Type B pancreatic cell (in vitro differentiated cells): ENCODE measurements around the gene TAF5L. TPM values are rescaled to one million over a fixed set of nuclear protein-coding genes. Genes with fewer than 3 reads are reported as not detected.

Source experiments
- DNase-seq: peaks from one replicate; pipeline ENCODE4 v3.0.0; 2021; ENCODE audit warnings: mixed read lengths; ENCODE audit not compliant: unreplicated experiment; ENCODE audit errors: extremely low spot score
- H3K27ac Mint-ChIP-seq: 2 replicates; pipeline ENCODE4 v1.8.0; 2021; ENCODE audit warnings: mild to moderate bottlenecking, mixed read lengths
- H3K27me3 Mint-ChIP-seq: 2 replicates; pipeline ENCODE4 v1.8.0; 2021; ENCODE audit warnings: mixed read lengths
- H3K36me3 Mint-ChIP-seq: 2 replicates; pipeline ENCODE4 v1.8.0; 2021; ENCODE audit warnings: mixed read lengths
- H3K4me1 Mint-ChIP-seq: one replicate; pipeline ENCODE4 v1.8.0; 2021; ENCODE audit warnings: mixed read lengths; ENCODE audit not compliant: unreplicated experiment
- H3K4me3 Mint-ChIP-seq: 2 replicates; pipeline ENCODE4 v1.8.0; 2021; ENCODE audit warnings: mild to moderate bottlenecking, mixed read lengths
- H3K9me3 Mint-ChIP-seq: 2 replicates; pipeline ENCODE4 v1.8.0; 2021; ENCODE audit warnings: mixed read lengths
- CTCF ChIP-seq: fragments of 200-600 bp; sonication (generic); conservative IDR thresholded peaks from 2 replicates; pipeline ENCODE4 v1.5.0; 2021; ENCODE audit warnings: antibody characterized with exemption, mild to moderate bottlenecking
- total RNA-seq: library from RNA; stranded (reverse); gene quantifications from 2 replicates; pipeline ENCODE4 v1.2.1, GENCODE V29; 2021; ENCODE audit warnings: low replicate concordance

TAF5L gene
- total RNA-seq, 1 donor from 2014 or later, result 17.4 TPM

GRCh38 chr1:229669333-229669732, 43.4 kb upstream of the TAF5L start:
- no peak for TF ChIP-seq CTCF
- H3K4me3 Mint-ChIP-seq, result no peak overlapping the region
- no peaks in the 10 kb centered on the region for H3K9me3 Mint-ChIP-seq
- no peaks in the 10 kb centered on the region for H3K4me1 Mint-ChIP-seq
- no peak for DNase-seq
- H3K36me3 Mint-ChIP-seq, result no peaks in the 10 kb centered on the region
- no peak overlapping the region for H3K27ac Mint-ChIP-seq
- no peaks in the 10 kb centered on the region for H3K27me3 Mint-ChIP-seq

- no peak for TF ChIP-seq CTCF
- no peaks in the 10 kb centered on the region for H3K4me1 Mint-ChIP-seq
- no peaks in the 10 kb centered on the region for H3K36me3 Mint-ChIP-seq
- no peak overlapping the region for H3K27ac Mint-ChIP-seq
- no peaks in the 10 kb centered on the region for H3K9me3 Mint-ChIP-seq
- no peak for DNase-seq
- H3K4me3 Mint-ChIP-seq, result no peak overlapping the region
- H3K27me3 Mint-ChIP-seq, result no peaks in the 10 kb centered on the region
Observed at GRCh38 chr1:229666585-229666984, 40.7 kb upstream of the TAF5L start.

- no peak overlapping the region for H3K4me3 Mint-ChIP-seq
- no peaks in the 10 kb centered on the region for H3K9me3 Mint-ChIP-seq
- no peak for TF ChIP-seq CTCF
- H3K27ac Mint-ChIP-seq, result no peak overlapping the region
- H3K4me1 Mint-ChIP-seq, result peaks cover 5% of the 10 kb centered on the region
- H3K27me3 Mint-ChIP-seq, result no peaks in the 10 kb centered on the region
- no peak for DNase-seq
- peaks cover 5% of the 10 kb centered on the region for H3K36me3 Mint-ChIP-seq
Observed at GRCh38 chr1:229665912-229666558, 40.1 kb upstream of the TAF5L start.

GRCh38 chr1:229664133-229664689, 38.3 kb upstream of the TAF5L start:
- Mint-ChIP-seq H3K9me3 (no peaks in the 10 kb centered on the region), H3K27me3 (no peaks in the 10 kb centered on the region)
- DNase-seq, result no peak

GRCh38 chr1:229661897-229662296, 36.0 kb upstream of the TAF5L start:
- no peak for DNase-seq
- Mint-ChIP-seq H3K4me1 (peaks cover 7% of the 10 kb centered on the region), H3K36me3 (peaks cover 14% of the 10 kb centered on the region), H3K4me3 (no peak overlapping the region), H3K27me3 (no peaks in the 10 kb centered on the region), H3K27ac (no peak overlapping the region), H3K9me3 (no peaks in the 10 kb centered on the region)
- TF ChIP-seq CTCF, result no peak

More at GRCh38 chr1:229664133-229664689, 38.3 kb upstream of the TAF5L start:
- Mint-ChIP-seq H3K4me3 (no peak overlapping the region), H3K27ac (no peak overlapping the region), H3K36me3 (peaks cover 7% of the 10 kb centered on the region), H3K4me1 (peaks cover 7% of the 10 kb centered on the region)
- TF ChIP-seq CTCF, result no peak
